GM23338 (cell line): ENCODE data around the gene KLHDC8B. TPM values are rescaled to one million over a fixed set of nuclear protein-coding genes. Genes with fewer than 3 reads are reported as not detected.

Source experiments
- ATAC-seq: fragments of 200-7000 bp; cut with Tn5 transposase; 3 replicates; pipeline ENCODE4 v1.9.1; 2020
- DNase-seq: peaks from one replicate; pipeline ENCODE4 v3.0.0-alpha.2; 2015; ENCODE audit warnings: low spot score
- H2AFZ ChIP-seq: fragments of 200-600 bp; sonication (generic); 2 replicates; pipeline ENCODE4 v1.8.0; 2016; ENCODE audit warnings: antibody characterized with exemption, mild to moderate bottlenecking, moderate library complexity
- H3F3A ChIP-seq: fragments of 200-600 bp; sonication (generic); replicated peaks from 2 replicates; pipeline ENCODE4 v1.8.0; 2017; ENCODE audit warnings: antibody characterized with exemption, mixed run types, low read depth
- H3K27ac ChIP-seq: fragments of 200-600 bp; sonication (generic); 2 replicates; pipeline ENCODE4 v1.6.1; 2016; ENCODE audit warnings: low read depth
- H3K27me3 ChIP-seq: fragments of 200-600 bp; sonication (generic); 2 replicates; pipeline ENCODE4 v1.8.0; 2016; ENCODE audit warnings: mild to moderate bottlenecking, mixed run types, moderate library complexity; ENCODE audit not compliant: insufficient read depth
- H3K36me3 ChIP-seq: fragments of 200-600 bp; sonication (generic); 2 replicates; pipeline ENCODE4 v1.8.0; 2016; ENCODE audit warnings: mild to moderate bottlenecking; ENCODE audit not compliant: insufficient read depth
- H3K4me1 ChIP-seq: fragments of 200-600 bp; sonication (generic); 2 replicates; pipeline ENCODE4 v1.8.0; 2016; ENCODE audit warnings: mild to moderate bottlenecking, moderate library complexity; ENCODE audit not compliant: insufficient read depth
- H3K4me2 ChIP-seq: fragments of 200-600 bp; sonication (generic); 2 replicates; pipeline ENCODE4 v1.7.1; 2017; ENCODE audit warnings: mixed run types
- H3K4me3 ChIP-seq: fragments of 200-600 bp; sonication (generic); 2 replicates; pipeline ENCODE4 v1.6.1; 2016; ENCODE audit warnings: mixed run types
- H3K79me2 ChIP-seq: fragments of 200-600 bp; sonication (generic); replicated peaks from 2 replicates; pipeline ENCODE4 v1.8.0; 2017; ENCODE audit warnings: mild to moderate bottlenecking; ENCODE audit not compliant: insufficient read depth
- H3K9me2 ChIP-seq: fragments of 200-600 bp; sonication (generic); 2 replicates; pipeline ENCODE4 v1.8.0; 2017; ENCODE audit not compliant: insufficient read depth
- H4K20me1 ChIP-seq: fragments of 200-600 bp; sonication (generic); replicated peaks from 2 replicates; pipeline ENCODE4 v1.8.0; 2017; ENCODE audit warnings: mild to moderate bottlenecking; ENCODE audit not compliant: insufficient read depth
- H3K27ac Mint-ChIP-seq: 2 replicates; pipeline ENCODE4 v1.8.0; 2020; ENCODE audit warnings: inconsistent platforms, mild to moderate bottlenecking, moderate library complexity, mixed read lengths
- H3K27me3 Mint-ChIP-seq: 3 replicates; pipeline ENCODE4 v1.8.0; 2022; ENCODE audit warnings: low read depth, mild to moderate bottlenecking, moderate library complexity, mixed read lengths, inconsistent platforms; ENCODE audit not compliant: insufficient read depth, poor library complexity
- H3K36me3 Mint-ChIP-seq: 3 replicates; pipeline ENCODE4 v1.8.0; 2021; ENCODE audit warnings: low read depth, mild to moderate bottlenecking, inconsistent platforms, moderate library complexity, mixed read lengths
- H3K4me1 Mint-ChIP-seq: 3 replicates; pipeline ENCODE4 v1.8.0; 2020; ENCODE audit warnings: mild to moderate bottlenecking, inconsistent platforms, mixed read lengths
- H3K4me3 Mint-ChIP-seq: 3 replicates; pipeline ENCODE4 v1.8.0; 2021; ENCODE audit warnings: moderate library complexity, mild to moderate bottlenecking, inconsistent platforms, mixed read lengths
- H3K9me3 Mint-ChIP-seq: 3 replicates; pipeline ENCODE4 v1.8.0; 2020; ENCODE audit warnings: moderate library complexity, mild to moderate bottlenecking, inconsistent platforms, mixed read lengths
- CREB1 ChIP-seq: fragments of 250-450 bp; sonication (Bioruptor Pico); IDR thresholded peaks from 2 replicates; pipeline ENCODE4 v1.5.0; 2020; ENCODE audit warnings: low read depth, mild to moderate bottlenecking, moderate library complexity
- ETS1 ChIP-seq: IDR thresholded peaks from 2 replicates; pipeline ENCODE4 v1.6.1; 2016; ENCODE audit warnings: antibody characterized with exemption
- EZH2 ChIP-seq: fragments of 200-600 bp; sonication (generic); IDR thresholded peaks from one replicate; pipeline ENCODE4 v1.8.0; 2017; ENCODE audit warnings: antibody characterized with exemption, mild to moderate bottlenecking, low read depth; ENCODE audit not compliant: unreplicated experiment
- EZH2phosphoT487 ChIP-seq: fragments of 200-600 bp; sonication (generic); IDR thresholded peaks from one replicate; pipeline ENCODE4 v1.8.1; 2018; ENCODE audit warnings: antibody characterized with exemption; ENCODE audit not compliant: unreplicated experiment
- JUNB ChIP-seq: IDR thresholded peaks from one replicate; pipeline ENCODE4 v1.6.1; 2016; ENCODE audit warnings: antibody characterized with exemption; ENCODE audit not compliant: unreplicated experiment
- NANOG ChIP-seq: IDR thresholded peaks from 2 replicates; pipeline ENCODE4 v1.6.1; 2016; ENCODE audit warnings: antibody characterized with exemption, borderline replicate concordance
- POLR2AphosphoS5 ChIP-seq: IDR thresholded peaks from 2 replicates; pipeline ENCODE4 v1.6.1; 2016; ENCODE audit warnings: antibody characterized with exemption, low read depth
- STAT1 ChIP-seq: IDR thresholded peaks from one replicate; pipeline ENCODE4 v1.6.1; 2016; ENCODE audit warnings: antibody characterized with exemption; ENCODE audit not compliant: unreplicated experiment
- ZNF114 ChIP-seq: fragments of 250-450 bp; sonication (Bioruptor Pico); IDR thresholded peaks from 2 replicates; pipeline ENCODE4 v1.5.0; 2020; ENCODE audit warnings: mild to moderate bottlenecking, moderate library complexity
- ZNF331 ChIP-seq: fragments of 250-450 bp; sonication (Bioruptor Pico); IDR thresholded peaks from 2 replicates; pipeline ENCODE4 v1.5.0; 2020; ENCODE audit warnings: low read depth, mild to moderate bottlenecking, moderate library complexity
- ZNF462 ChIP-seq: fragments of 250-450 bp; sonication (Bioruptor Pico); IDR thresholded peaks from 2 replicates; pipeline ENCODE4 v1.5.0; 2020; ENCODE audit warnings: mild to moderate bottlenecking, moderate library complexity
- polyA plus RNA-seq: library from polyadenylated mRNA; unstranded; fragments of >200 nt; fragmentation: Nextera tagmentation; extraction: Ambion mirVana; gene quantifications from 2 replicates; pipeline ENCODE4 v1.2.1, GENCODE V29; 2016
- total RNA-seq: library from RNA; depleted of rRNA; stranded (reverse); fragments of >200 nt; shearing (Covaris generic); gene quantifications from 2 replicates; pipeline ENCODE4 v1.2.3, GENCODE V29; 2014
- TF ChIP-seq, protein P1 (sequence below): IDR thresholded peaks from one replicate; pipeline ENCODE4 v1.6.1; 2018; ENCODE audit warnings: antibody characterized with exemption; ENCODE audit not compliant: unreplicated experiment
- TF ChIP-seq, protein P2 (sequence below), 2 experiments: fragments of 200-600 bp in 1 of 2; sonication (generic) in 1 of 2; conservative IDR thresholded peaks; 2 replicates each; pipeline versions ENCODE4 v1.5.1 to v1.6.1; 2016 to 2017; ENCODE audit warnings: antibody characterized with exemption in 2 of 2, low read depth in 2 of 2, mild to moderate bottlenecking in 2 of 2, moderate library complexity in 1 of 2

KLHDC8B gene
- total and polyA plus RNA-seq, 2 experiments from 2014 or later, result 4.7 to 11.1 TPM

DNA sequence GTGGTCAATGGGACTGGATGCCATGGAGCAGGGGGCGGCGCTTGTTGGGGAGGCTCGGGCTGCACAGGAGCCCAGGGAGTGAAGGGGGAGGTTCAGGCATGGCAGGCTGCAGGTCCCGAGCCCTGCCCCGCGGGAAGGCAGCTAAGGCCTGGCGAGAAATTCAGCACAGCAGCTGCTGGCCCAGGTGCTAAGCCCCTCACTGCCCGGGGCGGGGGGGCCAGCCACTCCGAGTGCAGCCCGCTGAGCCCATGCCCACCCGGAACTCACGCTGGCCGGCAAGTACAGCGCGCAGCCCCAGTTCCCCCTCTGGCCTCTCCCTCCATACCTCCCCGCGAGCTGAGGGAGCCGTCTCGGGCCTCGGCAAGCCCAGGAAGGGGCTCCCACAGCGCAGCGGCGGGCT lies 11.3 kb downstream of the KLHDC8B start:
- Mint-ChIP-seq H3K27ac (no peak overlapping the region), H3K36me3 (peaks cover 2% of the 10 kb centered on the region; the same call in 1 of the 3 replicates), H3K4me1 (no peaks in the 10 kb centered on the region), H3K27me3 (peaks cover 8% of the 10 kb centered on the region), H3K4me3 (no peak overlapping the region), H3K9me3 (peaks cover 19% of the 10 kb centered on the region; the same call in 2 of the 3 replicates)
- no peaks in the 10 kb centered on the region for H3K27me3 ChIP-seq
- H3K9me2 ChIP-seq, result no peaks in the 10 kb centered on the region
- no peak for TF ChIP-seq STAT1
- no peak for TF ChIP-seq JUNB
- TF ChIP-seq EZH2, result no peak
- TF ChIP-seq NANOG, result no peak
- no peak for TF ChIP-seq CREB1 (CRISPR knock-in tag)
- no peak for TF ChIP-seq ZNF331 (CRISPR knock-in tag)
- no peak for TF ChIP-seq ZNF114 (CRISPR knock-in tag)
- no peak for TF ChIP-seq ZNF462 (CRISPR knock-in tag)
- no peak for TF ChIP-seq POLR2AphosphoS5
- TF ChIP-seq ETS1, result no peak
- TF ChIP-seq EZH2phosphoT487, result no peak
- TF ChIP-seq, protein P1, sequence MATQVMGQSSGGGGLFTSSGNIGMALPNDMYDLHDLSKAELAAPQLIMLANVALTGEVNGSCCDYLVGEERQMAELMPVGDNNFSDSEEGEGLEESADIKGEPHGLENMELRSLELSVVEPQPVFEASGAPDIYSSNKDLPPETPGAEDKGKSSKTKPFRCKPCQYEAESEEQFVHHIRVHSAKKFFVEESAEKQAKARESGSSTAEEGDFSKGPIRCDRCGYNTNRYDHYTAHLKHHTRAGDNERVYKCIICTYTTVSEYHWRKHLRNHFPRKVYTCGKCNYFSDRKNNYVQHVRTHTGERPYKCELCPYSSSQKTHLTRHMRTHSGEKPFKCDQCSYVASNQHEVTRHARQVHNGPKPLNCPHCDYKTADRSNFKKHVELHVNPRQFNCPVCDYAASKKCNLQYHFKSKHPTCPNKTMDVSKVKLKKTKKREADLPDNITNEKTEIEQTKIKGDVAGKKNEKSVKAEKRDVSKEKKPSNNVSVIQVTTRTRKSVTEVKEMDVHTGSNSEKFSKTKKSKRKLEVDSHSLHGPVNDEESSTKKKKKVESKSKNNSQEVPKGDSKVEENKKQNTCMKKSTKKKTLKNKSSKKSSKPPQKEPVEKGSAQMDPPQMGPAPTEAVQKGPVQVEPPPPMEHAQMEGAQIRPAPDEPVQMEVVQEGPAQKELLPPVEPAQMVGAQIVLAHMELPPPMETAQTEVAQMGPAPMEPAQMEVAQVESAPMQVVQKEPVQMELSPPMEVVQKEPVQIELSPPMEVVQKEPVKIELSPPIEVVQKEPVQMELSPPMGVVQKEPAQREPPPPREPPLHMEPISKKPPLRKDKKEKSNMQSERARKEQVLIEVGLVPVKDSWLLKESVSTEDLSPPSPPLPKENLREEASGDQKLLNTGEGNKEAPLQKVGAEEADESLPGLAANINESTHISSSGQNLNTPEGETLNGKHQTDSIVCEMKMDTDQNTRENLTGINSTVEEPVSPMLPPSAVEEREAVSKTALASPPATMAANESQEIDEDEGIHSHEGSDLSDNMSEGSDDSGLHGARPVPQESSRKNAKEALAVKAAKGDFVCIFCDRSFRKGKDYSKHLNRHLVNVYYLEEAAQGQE, result no peak
- TF ChIP-seq, protein P2, sequence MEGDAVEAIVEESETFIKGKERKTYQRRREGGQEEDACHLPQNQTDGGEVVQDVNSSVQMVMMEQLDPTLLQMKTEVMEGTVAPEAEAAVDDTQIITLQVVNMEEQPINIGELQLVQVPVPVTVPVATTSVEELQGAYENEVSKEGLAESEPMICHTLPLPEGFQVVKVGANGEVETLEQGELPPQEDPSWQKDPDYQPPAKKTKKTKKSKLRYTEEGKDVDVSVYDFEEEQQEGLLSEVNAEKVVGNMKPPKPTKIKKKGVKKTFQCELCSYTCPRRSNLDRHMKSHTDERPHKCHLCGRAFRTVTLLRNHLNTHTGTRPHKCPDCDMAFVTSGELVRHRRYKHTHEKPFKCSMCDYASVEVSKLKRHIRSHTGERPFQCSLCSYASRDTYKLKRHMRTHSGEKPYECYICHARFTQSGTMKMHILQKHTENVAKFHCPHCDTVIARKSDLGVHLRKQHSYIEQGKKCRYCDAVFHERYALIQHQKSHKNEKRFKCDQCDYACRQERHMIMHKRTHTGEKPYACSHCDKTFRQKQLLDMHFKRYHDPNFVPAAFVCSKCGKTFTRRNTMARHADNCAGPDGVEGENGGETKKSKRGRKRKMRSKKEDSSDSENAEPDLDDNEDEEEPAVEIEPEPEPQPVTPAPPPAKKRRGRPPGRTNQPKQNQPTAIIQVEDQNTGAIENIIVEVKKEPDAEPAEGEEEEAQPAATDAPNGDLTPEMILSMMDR (conservative IDR thresholded peaks at IDR 0.05; ENCODE audit: low read depth in 2 of 2), result no peak
- ATAC-seq (no peak), DNase-seq (no peak)
- no peaks in the 10 kb centered on the region for H4K20me1 ChIP-seq
- no peaks in the 10 kb centered on the region for H3F3A ChIP-seq
- H3K4me3 ChIP-seq, result no peak overlapping the region
- no peak overlapping the region for H3K27ac ChIP-seq
- H3K4me1 ChIP-seq, result no peaks in the 10 kb centered on the region
- no peaks in the 10 kb centered on the region for H3K36me3 ChIP-seq
- H3K79me2 ChIP-seq, result no peaks in the 10 kb centered on the region
- H3K4me2 ChIP-seq, result no peak overlapping the region
- no peak overlapping the region for H2AFZ ChIP-seq
